Measurements from ENCODE around the gene GSTO1. TPM values are rescaled to one million over a fixed set of nuclear protein-coding genes. Genes with fewer than 3 reads are reported as not detected.

The GSTO1 gene
- total and polyA plus RNA-seq, 2 of the 13 experiments (the other 11 are each of a cell fraction or from before 2014, with no cell fraction given), result 228 to 300 TPM

DNA sequence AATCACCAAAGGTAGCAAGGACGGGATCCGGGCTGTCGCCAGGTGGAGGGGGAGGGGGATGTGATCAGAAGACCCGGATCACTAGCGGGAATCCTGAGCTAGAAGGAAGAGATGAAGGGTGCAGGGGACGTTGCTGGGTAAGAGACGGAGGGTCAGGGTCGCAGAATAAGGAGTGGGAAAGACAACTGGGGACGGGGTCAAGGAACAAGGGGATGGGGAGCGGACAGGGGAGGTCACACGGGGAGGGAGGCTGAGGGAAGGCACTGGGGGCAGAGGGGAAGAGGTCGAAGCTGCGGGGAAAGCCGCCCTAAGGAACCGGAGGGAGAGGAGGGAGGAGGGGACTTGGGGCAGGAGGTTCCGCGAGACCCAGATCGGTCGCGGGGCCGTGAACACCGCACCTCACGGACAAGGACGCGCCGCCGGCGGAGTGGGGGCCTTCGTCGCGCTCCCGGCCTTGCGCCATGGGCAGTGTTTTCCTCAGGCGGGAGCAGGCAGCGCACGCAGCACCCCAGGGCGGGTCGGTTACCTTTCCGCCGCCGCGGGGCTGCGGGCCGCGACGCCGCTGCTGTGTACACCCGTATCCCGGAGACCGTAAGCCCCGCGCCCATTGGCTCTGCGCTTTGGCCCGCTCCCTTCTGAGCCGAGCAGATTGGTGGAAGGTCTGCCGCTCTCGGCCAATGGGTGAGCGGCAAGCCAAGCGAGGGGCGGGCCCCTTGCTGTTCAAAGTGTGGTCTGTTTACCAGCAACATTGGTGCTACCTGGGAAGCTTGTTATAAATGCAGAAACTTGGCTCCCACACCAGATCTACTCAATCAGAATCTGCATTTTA, 22.7 kb upstream of the GSTO1 start, which contains the start of gene CFAP43 (continued):
- TF ChIP-seq, protein P1, sequence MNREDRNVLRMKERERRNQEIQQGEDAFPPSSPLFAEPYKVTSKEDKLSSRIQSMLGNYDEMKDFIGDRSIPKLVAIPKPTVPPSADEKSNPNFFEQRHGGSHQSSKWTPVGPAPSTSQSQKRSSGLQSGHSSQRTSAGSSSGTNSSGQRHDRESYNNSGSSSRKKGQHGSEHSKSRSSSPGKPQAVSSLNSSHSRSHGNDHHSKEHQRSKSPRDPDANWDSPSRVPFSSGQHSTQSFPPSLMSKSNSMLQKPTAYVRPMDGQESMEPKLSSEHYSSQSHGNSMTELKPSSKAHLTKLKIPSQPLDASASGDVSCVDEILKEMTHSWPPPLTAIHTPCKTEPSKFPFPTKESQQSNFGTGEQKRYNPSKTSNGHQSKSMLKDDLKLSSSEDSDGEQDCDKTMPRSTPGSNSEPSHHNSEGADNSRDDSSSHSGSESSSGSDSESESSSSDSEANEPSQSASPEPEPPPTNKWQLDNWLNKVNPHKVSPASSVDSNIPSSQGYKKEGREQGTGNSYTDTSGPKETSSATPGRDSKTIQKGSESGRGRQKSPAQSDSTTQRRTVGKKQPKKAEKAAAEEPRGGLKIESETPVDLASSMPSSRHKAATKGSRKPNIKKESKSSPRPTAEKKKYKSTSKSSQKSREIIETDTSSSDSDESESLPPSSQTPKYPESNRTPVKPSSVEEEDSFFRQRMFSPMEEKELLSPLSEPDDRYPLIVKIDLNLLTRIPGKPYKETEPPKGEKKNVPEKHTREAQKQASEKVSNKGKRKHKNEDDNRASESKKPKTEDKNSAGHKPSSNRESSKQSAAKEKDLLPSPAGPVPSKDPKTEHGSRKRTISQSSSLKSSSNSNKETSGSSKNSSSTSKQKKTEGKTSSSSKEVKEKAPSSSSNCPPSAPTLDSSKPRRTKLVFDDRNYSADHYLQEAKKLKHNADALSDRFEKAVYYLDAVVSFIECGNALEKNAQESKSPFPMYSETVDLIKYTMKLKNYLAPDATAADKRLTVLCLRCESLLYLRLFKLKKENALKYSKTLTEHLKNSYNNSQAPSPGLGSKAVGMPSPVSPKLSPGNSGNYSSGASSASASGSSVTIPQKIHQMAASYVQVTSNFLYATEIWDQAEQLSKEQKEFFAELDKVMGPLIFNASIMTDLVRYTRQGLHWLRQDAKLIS (CRISPR knock-in tag; IDR thresholded peaks at IDR 0.05), result no peak
- TF ChIP-seq CHCHD3 (CRISPR knock-in tag; IDR thresholded peaks at IDR 0.05), result no peak
- TF ChIP-seq, protein P2, sequence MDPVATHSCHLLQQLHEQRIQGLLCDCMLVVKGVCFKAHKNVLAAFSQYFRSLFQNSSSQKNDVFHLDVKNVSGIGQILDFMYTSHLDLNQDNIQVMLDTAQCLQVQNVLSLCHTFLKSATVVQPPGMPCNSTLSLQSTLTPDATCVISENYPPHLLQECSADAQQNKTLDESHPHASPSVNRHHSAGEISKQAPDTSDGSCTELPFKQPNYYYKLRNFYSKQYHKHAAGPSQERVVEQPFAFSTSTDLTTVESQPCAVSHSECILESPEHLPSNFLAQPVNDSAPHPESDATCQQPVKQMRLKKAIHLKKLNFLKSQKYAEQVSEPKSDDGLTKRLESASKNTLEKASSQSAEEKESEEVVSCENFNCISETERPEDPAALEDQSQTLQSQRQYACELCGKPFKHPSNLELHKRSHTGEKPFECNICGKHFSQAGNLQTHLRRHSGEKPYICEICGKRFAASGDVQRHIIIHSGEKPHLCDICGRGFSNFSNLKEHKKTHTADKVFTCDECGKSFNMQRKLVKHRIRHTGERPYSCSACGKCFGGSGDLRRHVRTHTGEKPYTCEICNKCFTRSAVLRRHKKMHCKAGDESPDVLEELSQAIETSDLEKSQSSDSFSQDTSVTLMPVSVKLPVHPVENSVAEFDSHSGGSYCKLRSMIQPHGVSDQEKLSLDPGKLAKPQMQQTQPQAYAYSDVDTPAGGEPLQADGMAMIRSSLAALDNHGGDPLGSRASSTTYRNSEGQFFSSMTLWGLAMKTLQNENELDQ (CRISPR knock-in tag; IDR thresholded peaks at IDR 0.05; ENCODE audit: borderline replicate concordance), result no peak
- TF ChIP-seq CBX1 (IDR thresholded peaks at IDR 0.05; ENCODE audit: low read depth), result peak; percentile 77
- TF ChIP-seq, protein P3, sequence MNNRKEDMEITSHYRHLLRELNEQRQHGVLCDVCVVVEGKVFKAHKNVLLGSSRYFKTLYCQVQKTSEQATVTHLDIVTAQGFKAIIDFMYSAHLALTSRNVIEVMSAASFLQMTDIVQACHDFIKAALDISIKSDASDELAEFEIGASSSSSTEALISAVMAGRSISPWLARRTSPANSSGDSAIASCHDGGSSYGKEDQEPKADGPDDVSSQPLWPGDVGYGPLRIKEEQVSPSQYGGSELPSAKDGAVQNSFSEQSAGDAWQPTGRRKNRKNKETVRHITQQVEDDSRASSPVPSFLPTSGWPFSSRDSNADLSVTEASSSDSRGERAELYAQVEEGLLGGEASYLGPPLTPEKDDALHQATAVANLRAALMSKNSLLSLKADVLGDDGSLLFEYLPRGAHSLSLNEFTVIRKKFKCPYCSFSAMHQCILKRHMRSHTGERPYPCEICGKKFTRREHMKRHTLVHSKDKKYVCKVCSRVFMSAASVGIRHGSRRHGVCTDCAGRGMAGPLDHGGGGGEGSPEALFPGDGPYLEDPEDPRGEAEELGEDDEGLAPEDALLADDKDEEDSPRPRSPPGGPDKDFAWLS (CRISPR knock-in tag; IDR thresholded peaks at IDR 0.05; ENCODE audit: borderline replicate concordance), result no peak
- no peak for TF ChIP-seq MEIS2 (CRISPR knock-in tag; IDR thresholded peaks at IDR 0.05)
- TF ChIP-seq ZNF598 (CRISPR knock-in tag; IDR thresholded peaks at IDR 0.05; ENCODE audit: borderline replicate concordance), result no peak
- TF ChIP-seq, protein P4, sequence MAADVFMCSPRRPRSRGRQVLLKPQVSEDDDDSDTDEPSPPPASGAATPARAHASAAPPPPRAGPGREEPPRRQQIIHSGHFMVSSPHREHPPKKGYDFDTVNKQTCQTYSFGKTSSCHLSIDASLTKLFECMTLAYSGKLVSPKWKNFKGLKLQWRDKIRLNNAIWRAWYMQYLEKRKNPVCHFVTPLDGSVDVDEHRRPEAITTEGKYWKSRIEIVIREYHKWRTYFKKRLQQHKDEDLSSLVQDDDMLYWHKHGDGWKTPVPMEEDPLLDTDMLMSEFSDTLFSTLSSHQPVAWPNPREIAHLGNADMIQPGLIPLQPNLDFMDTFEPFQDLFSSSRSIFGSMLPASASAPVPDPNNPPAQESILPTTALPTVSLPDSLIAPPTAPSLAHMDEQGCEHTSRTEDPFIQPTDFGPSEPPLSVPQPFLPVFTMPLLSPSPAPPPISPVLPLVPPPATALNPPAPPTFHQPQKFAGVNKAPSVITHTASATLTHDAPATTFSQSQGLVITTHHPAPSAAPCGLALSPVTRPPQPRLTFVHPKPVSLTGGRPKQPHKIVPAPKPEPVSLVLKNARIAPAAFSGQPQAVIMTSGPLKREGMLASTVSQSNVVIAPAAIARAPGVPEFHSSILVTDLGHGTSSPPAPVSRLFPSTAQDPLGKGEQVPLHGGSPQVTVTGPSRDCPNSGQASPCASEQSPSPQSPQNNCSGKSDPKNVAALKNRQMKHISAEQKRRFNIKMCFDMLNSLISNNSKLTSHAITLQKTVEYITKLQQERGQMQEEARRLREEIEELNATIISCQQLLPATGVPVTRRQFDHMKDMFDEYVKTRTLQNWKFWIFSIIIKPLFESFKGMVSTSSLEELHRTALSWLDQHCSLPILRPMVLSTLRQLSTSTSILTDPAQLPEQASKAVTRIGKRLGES (CRISPR knock-in tag; IDR thresholded peaks at IDR 0.05; ENCODE audit: borderline replicate concordance), result no peak
- 0 out of 2 replicates have a peak, but pooled peaks have one; percentile 79 for TF ChIP-seq KLF13 (CRISPR knock-in tag; IDR thresholded peaks at IDR 0.05)
- TF ChIP-seq TGIF2 (CRISPR knock-in tag; IDR thresholded peaks at IDR 0.05), result no peak
- 0 out of 2 replicates have a peak, but pooled peaks have one; percentile 69 for TF ChIP-seq KLF6 (CRISPR knock-in tag; IDR thresholded peaks at IDR 0.05)

Measured in HepG2 (cell line).